Suprapubic skin (tissue), 4 donors: Measurements from ENCODE around the gene LEKR1. TPM values are rescaled to one million over a fixed set of nuclear protein-coding genes. Genes with fewer than 3 reads are reported as not detected.
"Not testable (repeated sequence)": the region's sequence is repeated elsewhere in the genome, so short reads cannot be mapped to it uniquely, and the experiment has no call there.

Experiments used
- DNase-seq, 2 donors: peaks; one replicate each; pipeline ENCODE4 v3.0.0-alpha.2; 2019; ENCODE audit warnings: low spot score in 2 of 2
- H3K27ac ChIP-seq: fragments of 200-600 bp; sonication (generic); one replicate; pipeline ENCODE4 v1.5.1; 2019
- H3K27me3 ChIP-seq: fragments of 200-600 bp; sonication (generic); one replicate; pipeline ENCODE4 v1.5.1; 2019
- H3K36me3 ChIP-seq: fragments of 200-600 bp; sonication (generic); one replicate; pipeline ENCODE4 v1.5.1; 2019
- H3K4me1 ChIP-seq: fragments of 200-600 bp; sonication (generic); one replicate; pipeline ENCODE4 v1.5.1; 2019
- H3K4me3 ChIP-seq: fragments of 200-600 bp; sonication (generic); one replicate; pipeline ENCODE4 v1.5.1; 2019; ENCODE audit warnings: mild to moderate bottlenecking
- H3K9me3 ChIP-seq: fragments of 200-600 bp; sonication (generic); one replicate; pipeline ENCODE4 v1.5.1; 2019
- EP300 ChIP-seq: sonication (generic); formaldehyde crosslinking; IDR thresholded peaks from one replicate; pipeline ENCODE4 v1.6.1; 2017; ENCODE audit warnings: antibody characterized with exemption
- POLR2A ChIP-seq, 2 donors: fragments of 450-650 bp; IDR thresholded peaks; one replicate each; pipeline ENCODE4 v1.6.1; 2017; ENCODE audit warnings: antibody characterized with exemption in 2 of 2, mild to moderate bottlenecking in 2 of 2, moderate library complexity in 2 of 2
- POLR2AphosphoS5 ChIP-seq, 3 donors: sonication (generic); formaldehyde crosslinking; IDR thresholded peaks; one replicate each; pipeline ENCODE4 v1.6.1; 2017; ENCODE audit warnings: antibody characterized with exemption in 3 of 3
- WGBS: methylation state at CpG from one replicate; pipeline ENCODE4 v1.1.5; 2018; 5-methylcytosine and 5-hydroxymethylcytosine counted together
- total RNA-seq, 4 donors: library from RNA; depleted of rRNA; stranded (reverse); fragments of >200 nt; gene quantifications; one replicate each; pipeline ENCODE4 v1.1.0, GENCODE V29; 2016
- TF ChIP-seq, protein P1 (sequence below), 2 donors: fragments of 200-600 bp in 1 of 2; fragments of 450-650 bp in 1 of 2; sonication (generic) in 1 of 2; IDR thresholded peaks; one replicate each; pipeline ENCODE4 v1.5.1; 2016 to 2019; ENCODE audit warnings: antibody characterized with exemption in 2 of 2, mild to moderate bottlenecking in 1 of 2, moderate library complexity in 1 of 2

LEKR1 gene
- total RNA-seq, 4 donors from 2014 or later = 1.0 to 3.4 (median 1.5) TPM

DNA sequence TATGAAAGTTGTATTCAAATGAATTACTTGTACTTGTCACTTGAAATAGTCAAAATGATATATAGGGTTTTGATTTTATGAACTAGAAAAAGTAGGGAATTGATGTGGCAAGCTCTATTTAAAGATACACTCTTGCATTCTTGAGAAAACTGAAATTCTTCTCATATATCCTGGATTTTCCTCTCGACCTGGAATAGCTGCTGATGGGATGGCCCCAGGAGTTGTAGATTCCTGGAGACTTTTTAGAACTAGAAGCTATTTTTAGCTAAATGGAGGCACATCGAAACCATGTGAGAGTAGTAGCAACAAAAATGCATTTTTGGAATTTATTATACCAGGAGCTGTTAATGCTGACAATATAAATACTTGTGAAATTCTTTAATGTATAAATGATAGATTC lies 125.9 kb downstream of the LEKR1 start:
- Histone ChIP-seq H3K4me1 (no peaks in the 10 kb centered on the region), H3K36me3 (no peaks in the 10 kb centered on the region), H3K4me3 (no peak overlapping the region), H3K9me3 (no peaks in the 10 kb centered on the region), H3K27ac (no peak overlapping the region), H3K27me3 (no peaks in the 10 kb centered on the region)
- WGBS = 59% methylated on average over 2 of the region's 2 CpGs
- DNase-seq = no peak
- TF ChIP-seq POLR2AphosphoS5 (IDR thresholded peaks at IDR 0.05) (no peak), EP300 (no peak), POLR2A (IDR thresholded peaks at IDR 0.05) (no peak)
- TF ChIP-seq, protein P1, sequence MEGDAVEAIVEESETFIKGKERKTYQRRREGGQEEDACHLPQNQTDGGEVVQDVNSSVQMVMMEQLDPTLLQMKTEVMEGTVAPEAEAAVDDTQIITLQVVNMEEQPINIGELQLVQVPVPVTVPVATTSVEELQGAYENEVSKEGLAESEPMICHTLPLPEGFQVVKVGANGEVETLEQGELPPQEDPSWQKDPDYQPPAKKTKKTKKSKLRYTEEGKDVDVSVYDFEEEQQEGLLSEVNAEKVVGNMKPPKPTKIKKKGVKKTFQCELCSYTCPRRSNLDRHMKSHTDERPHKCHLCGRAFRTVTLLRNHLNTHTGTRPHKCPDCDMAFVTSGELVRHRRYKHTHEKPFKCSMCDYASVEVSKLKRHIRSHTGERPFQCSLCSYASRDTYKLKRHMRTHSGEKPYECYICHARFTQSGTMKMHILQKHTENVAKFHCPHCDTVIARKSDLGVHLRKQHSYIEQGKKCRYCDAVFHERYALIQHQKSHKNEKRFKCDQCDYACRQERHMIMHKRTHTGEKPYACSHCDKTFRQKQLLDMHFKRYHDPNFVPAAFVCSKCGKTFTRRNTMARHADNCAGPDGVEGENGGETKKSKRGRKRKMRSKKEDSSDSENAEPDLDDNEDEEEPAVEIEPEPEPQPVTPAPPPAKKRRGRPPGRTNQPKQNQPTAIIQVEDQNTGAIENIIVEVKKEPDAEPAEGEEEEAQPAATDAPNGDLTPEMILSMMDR (IDR thresholded peaks at IDR 0.05) = no peak

DNA sequence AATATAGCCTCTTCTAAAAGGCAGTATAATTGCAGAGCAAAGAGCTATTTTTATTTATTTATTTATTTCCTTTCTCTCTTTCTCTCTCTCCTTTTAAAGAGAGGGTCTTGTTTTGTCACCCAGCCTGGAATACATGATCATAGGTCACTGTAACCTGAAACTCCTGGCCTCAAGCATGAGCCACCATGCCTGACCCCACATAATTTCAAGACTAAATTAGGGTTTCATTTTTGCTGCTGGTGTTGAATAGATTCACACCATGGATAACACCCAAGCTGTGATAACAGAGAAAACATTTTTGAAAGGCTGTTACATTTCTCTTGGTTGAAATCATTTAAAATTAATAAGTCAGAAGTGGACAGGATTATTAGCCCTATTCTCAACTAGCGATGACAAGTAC lies 131.6 kb downstream of the LEKR1 start:
- no peaks in the 10 kb centered on the region for H3K9me3 ChIP-seq
- no peaks in the 10 kb centered on the region for H3K4me1 ChIP-seq
- no peak for DNase-seq
- WGBS = 93% methylated on average over 1 of the region's 1 CpG
- H3K4me3 ChIP-seq = no peak overlapping the region
- H3K36me3 ChIP-seq = no peaks in the 10 kb centered on the region
- no peak overlapping the region for H3K27ac ChIP-seq
- no peaks in the 10 kb centered on the region for H3K27me3 ChIP-seq
- TF ChIP-seq POLR2AphosphoS5 (IDR thresholded peaks at IDR 0.05) = no peak
- TF ChIP-seq, protein P1 (IDR thresholded peaks at IDR 0.05) = no peak

DNA sequence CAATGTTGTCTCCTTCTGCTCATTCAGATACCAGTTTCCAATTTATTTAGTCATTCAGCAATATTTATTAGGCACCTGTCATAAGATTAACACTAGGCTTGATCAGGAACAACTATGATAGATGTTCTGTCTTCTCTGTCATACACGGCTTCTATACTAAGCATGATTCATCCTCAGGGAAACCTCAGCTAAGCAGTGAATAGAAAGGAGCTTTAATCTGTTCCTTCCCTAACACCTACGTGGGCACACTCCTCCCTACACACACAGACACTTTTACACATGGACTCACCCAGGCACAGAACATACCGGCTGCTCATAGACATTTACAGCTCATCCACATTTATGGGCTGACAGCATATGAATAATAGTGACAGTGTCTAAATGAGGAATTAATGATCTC lies 136.9 kb downstream of the LEKR1 start:
- TF ChIP-seq EP300 (no peak), POLR2AphosphoS5 (IDR thresholded peaks at IDR 0.05) (no peak), POLR2A (IDR thresholded peaks at IDR 0.05) (no peak)
- TF ChIP-seq, protein P1 (IDR thresholded peaks at IDR 0.05) = no peak
- Histone ChIP-seq H3K27ac (no peak overlapping the region), H3K4me3 (no peak overlapping the region), H3K27me3 (no peaks in the 10 kb centered on the region), H3K36me3 (no peaks in the 10 kb centered on the region), H3K9me3 (no peaks in the 10 kb centered on the region), H3K4me1 (no peaks in the 10 kb centered on the region)
- 60% methylated on average over 3 of the region's 3 CpGs for WGBS
- no peak for DNase-seq

DNA sequence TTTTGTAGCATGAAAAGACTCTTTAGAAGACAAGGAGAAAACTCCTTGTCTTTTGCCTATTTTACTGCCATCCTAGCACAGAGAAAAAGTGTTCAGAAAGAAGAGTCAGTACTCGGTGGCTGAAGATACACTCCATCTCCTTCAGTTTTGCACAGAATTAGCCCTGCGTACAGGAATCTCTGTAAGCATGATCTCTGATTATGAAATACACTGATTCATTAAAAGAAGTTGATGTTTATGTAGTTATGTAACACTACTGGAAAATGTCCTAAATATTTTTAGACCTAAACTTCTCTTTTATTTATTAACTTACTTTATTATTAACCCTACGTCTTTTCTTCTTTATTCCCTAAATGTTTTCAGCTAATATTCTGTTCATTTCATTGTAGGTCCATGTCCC lies 138.4 kb downstream of the LEKR1 start:
- 74% methylated on average over 3 of the region's 3 CpGs for WGBS
- Histone ChIP-seq H3K4me1 (no peaks in the 10 kb centered on the region), H3K9me3 (no peaks in the 10 kb centered on the region), H3K4me3 (no peak overlapping the region), H3K36me3 (no peaks in the 10 kb centered on the region), H3K27me3 (no peaks in the 10 kb centered on the region), H3K27ac (no peak overlapping the region)
- TF ChIP-seq POLR2AphosphoS5 (IDR thresholded peaks at IDR 0.05) (no peak), POLR2A (IDR thresholded peaks at IDR 0.05) (no peak), EP300 (no peak)
- TF ChIP-seq, protein P1 (IDR thresholded peaks at IDR 0.05) = no peak
- DNase-seq = no peak

DNA sequence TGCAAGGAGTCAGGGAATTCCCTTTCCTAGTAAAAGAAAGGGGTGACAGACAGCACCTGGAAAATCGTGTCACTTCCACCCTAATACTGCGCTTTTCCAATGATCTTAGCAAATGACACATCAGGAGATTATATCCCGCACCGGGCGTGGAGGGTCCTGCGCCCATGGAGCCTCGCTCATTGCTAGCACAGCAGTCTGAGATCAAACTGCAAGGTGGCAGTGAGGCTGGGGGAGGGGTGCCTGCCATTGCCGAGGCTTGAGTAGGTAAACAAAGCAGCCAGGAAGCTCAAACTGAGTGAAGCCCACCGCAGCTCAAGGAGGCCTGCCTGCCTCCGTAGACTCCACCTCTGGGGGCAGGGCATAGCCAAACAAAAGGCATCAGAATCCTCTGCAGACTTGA lies 140.2 kb downstream of the LEKR1 start:
- not testable (repeated sequence) for H3K4me1 ChIP-seq, DNase-seq, H3K27me3 ChIP-seq, H3K36me3 ChIP-seq, H3K9me3 ChIP-seq, H3K4me3 ChIP-seq, H3K27ac ChIP-seq
- WGBS = 97% methylated on average over 4 of the region's 10 CpGs

DNA sequence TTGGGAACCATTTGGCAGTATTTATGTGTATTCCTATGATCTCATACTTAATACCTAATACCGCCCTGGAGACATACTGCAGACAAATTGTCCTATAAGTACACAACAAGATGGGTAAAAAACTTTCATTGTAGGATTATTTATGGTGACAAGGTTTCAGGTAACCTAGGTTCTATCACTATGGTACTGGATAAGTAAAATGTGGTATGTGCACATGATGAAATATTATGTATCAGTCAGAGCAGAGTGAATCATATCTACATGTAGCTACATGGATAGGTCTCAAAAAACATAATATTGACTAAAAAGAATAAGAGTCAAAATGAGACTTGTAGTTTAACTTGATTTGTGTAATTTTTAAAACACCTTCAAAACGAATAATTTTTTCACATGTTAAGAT lies 147.8 kb downstream of the LEKR1 start:
- Histone ChIP-seq H3K36me3 (no peaks in the 10 kb centered on the region), H3K4me3 (no peak overlapping the region), H3K4me1 (no peaks in the 10 kb centered on the region), H3K9me3 (no peaks in the 10 kb centered on the region), H3K27ac (no peak overlapping the region), H3K27me3 (no peaks in the 10 kb centered on the region)
- WGBS = 62% methylated on average over 2 of the region's 2 CpGs
- DNase-seq = no peak
- TF ChIP-seq, protein P1 (IDR thresholded peaks at IDR 0.05) = no peak
- no peak for TF ChIP-seq POLR2AphosphoS5 (IDR thresholded peaks at IDR 0.05)
- TF ChIP-seq EP300 = no peak
- TF ChIP-seq POLR2A (IDR thresholded peaks at IDR 0.05) = no peak
